Astrocyte of the cerebellum (primary cell): ENCODE data around the gene TIRAP.
A peak's percentile ranks its signal among the peaks of the same experiment; 100 is the strongest.

Source experiments
- DNase-seq: peaks from one replicate; pipeline ENCODE4 v3.0.0-alpha.2; 2011; ENCODE audit warnings: low read depth
- H3K4me3 ChIP-seq: 2 replicates; pipeline ENCODE4 v1.5.1; 2011; ENCODE audit warnings: mild to moderate bottlenecking, low read depth, low read length, moderate library complexity
- in situ Hi-C: cut with HindIII; loops from 2 replicates; pipeline ENCODE4 v1.10.0; 2017; ENCODE audit warnings: low sequenced_read_pairs
- TF ChIP-seq, protein P1 (sequence below): IDR thresholded peaks from 2 replicates; pipeline ENCODE4 v1.5.1; 2012; ENCODE audit warnings: low read length, low read depth, moderate library complexity, mild to moderate bottlenecking; ENCODE audit errors: missing control alignments

The TIRAP gene

GRCh38 chr11:126310200-126310991 lies 27.5 kb downstream of the TIRAP start:
- peak; percentile 55 for DNase-seq
- in situ Hi-C loops = no loop called here
- TF ChIP-seq, protein P1, sequence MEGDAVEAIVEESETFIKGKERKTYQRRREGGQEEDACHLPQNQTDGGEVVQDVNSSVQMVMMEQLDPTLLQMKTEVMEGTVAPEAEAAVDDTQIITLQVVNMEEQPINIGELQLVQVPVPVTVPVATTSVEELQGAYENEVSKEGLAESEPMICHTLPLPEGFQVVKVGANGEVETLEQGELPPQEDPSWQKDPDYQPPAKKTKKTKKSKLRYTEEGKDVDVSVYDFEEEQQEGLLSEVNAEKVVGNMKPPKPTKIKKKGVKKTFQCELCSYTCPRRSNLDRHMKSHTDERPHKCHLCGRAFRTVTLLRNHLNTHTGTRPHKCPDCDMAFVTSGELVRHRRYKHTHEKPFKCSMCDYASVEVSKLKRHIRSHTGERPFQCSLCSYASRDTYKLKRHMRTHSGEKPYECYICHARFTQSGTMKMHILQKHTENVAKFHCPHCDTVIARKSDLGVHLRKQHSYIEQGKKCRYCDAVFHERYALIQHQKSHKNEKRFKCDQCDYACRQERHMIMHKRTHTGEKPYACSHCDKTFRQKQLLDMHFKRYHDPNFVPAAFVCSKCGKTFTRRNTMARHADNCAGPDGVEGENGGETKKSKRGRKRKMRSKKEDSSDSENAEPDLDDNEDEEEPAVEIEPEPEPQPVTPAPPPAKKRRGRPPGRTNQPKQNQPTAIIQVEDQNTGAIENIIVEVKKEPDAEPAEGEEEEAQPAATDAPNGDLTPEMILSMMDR = peak; percentile 88
- no peak overlapping the region for H3K4me3 ChIP-seq

- no peak for DNase-seq
- TF ChIP-seq, protein P1 = no peak
- in situ Hi-C loops = no loop called here
- no peak overlapping the region for H3K4me3 ChIP-seq
Observed at GRCh38 chr11:126310992-126311310, 28.1 kb downstream of the TIRAP start.

GRCh38 chr11:126311401-126312291 lies 28.8 kb downstream of the TIRAP start:
- in situ Hi-C loops = no loop called here
- TF ChIP-seq, protein P1 = no peak
- DNase-seq = no peak
- no peak overlapping the region for H3K4me3 ChIP-seq

- DNase-seq = no peak
- no peak overlapping the region for H3K4me3 ChIP-seq
- in situ Hi-C loops = no loop called here
- TF ChIP-seq, protein P1 = no peak
Observed at GRCh38 chr11:126312961-126313360, 30.1 kb downstream of the TIRAP start.

GRCh38 chr11:126313826-126314225 lies 30.9 kb downstream of the TIRAP start:
- in situ Hi-C loops = no loop called here
- H3K4me3 ChIP-seq = no peak overlapping the region
- no peak for DNase-seq

DNA sequence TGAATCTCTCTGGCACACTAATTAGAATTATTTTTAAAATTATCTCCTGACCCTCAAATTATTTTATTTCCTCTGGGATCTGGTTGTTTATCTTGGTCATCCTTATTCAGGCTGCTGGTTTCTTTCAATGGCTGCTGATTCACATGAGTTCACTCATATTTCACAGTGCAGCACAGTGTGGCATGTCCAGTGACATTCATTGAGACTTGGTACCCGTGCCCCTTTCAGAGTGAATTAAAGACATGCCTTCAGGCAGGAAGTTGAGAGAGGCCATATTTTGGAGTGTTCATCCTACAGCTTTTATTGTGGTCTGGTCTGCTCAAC lies 34.5 kb downstream of the TIRAP start:
- in situ Hi-C loops = no loop called here
- no peak overlapping the region for H3K4me3 ChIP-seq
- TF ChIP-seq, protein P1 = no peak
- no peak for DNase-seq

More at GRCh38 chr11:126313826-126314225, 30.9 kb downstream of the TIRAP start:
- TF ChIP-seq, protein P1 = no peak
